HG03103 (cell line): Measurements from ENCODE around the gene SLCO1A2.

Source experiments
- ATAC-seq: cut with Tn5 transposase; IDR thresholded peaks from one replicate; pipeline ENCODE4 v1.9.1; 2021; ENCODE audit warnings: low read depth; ENCODE audit not compliant: unreplicated experiment

The SLCO1A2 gene

GRCh38 chr12:21336656-21337055 is 1.9 kb upstream of the SLCO1A2 start:
- ATAC-seq = no peak

- ATAC-seq = no peak
These were observed 3.9 kb downstream of the SLCO1A2 start for GRCh38 chr12:21330682-21331253.

GRCh38 chr12:21328578-21328977 is 6.1 kb downstream of the SLCO1A2 start:
- ATAC-seq = no peak

- no peak for ATAC-seq
These were observed 10.2 kb downstream of the SLCO1A2 start for GRCh38 chr12:21324551-21324950.

GRCh38 chr12:21323736-21324135 is 11.0 kb downstream of the SLCO1A2 start:
- no peak for ATAC-seq

GRCh38 chr12:21308785-21309184 is 25.9 kb downstream of the SLCO1A2 start:
- no peak for ATAC-seq

GRCh38 chr12:21305661-21306060 is 29.1 kb downstream of the SLCO1A2 start:
- no peak for ATAC-seq

GRCh38 chr12:21300632-21301031 is 34.1 kb downstream of the SLCO1A2 start:
- no peak for ATAC-seq

GRCh38 chr12:21296751-21297406 is 37.8 kb downstream of the SLCO1A2 start:
- peak; percentile 71 for ATAC-seq

GRCh38 chr12:21296348-21296747 is 38.4 kb downstream of the SLCO1A2 start:
- ATAC-seq = no peak

GRCh38 chr12:21294176-21294575 is 40.5 kb downstream of the SLCO1A2 start:
- no peak for ATAC-seq

- ATAC-seq = no peak
These were observed 42.6 kb downstream of the SLCO1A2 start for GRCh38 chr12:21292111-21292510.

- ATAC-seq = no peak
These were observed 45.0 kb downstream of the SLCO1A2 start for GRCh38 chr12:21289698-21290097.

GRCh38 chr12:21276826-21277225 is 57.9 kb downstream of the SLCO1A2 start:
- ATAC-seq = no peak

- ATAC-seq = no peak
These were observed 68.8 kb downstream of the SLCO1A2 start for GRCh38 chr12:21265932-21266331.

- no peak for ATAC-seq
These were observed 70.5 kb downstream of the SLCO1A2 start for GRCh38 chr12:21264232-21264631.

GRCh38 chr12:21257172-21257571 is 77.5 kb downstream of the SLCO1A2 start:
- no peak for ATAC-seq

- no peak for ATAC-seq
These were observed 82.6 kb downstream of the SLCO1A2 start for GRCh38 chr12:21252070-21252469.

- ATAC-seq = peak; percentile 56
These were observed 86.0 kb downstream of the SLCO1A2 start for GRCh38 chr12:21248679-21249078.

GRCh38 chr12:21239866-21240265 is 94.9 kb downstream of the SLCO1A2 start:
- ATAC-seq = no peak

GRCh38 chr12:21234395-21234794 is 100.3 kb downstream of the SLCO1A2 start:
- no peak for ATAC-seq

GRCh38 chr12:21223930-21224329 is 110.8 kb downstream of the SLCO1A2 start:
- no peak for ATAC-seq

- ATAC-seq = no peak
These were observed 112.9 kb downstream of the SLCO1A2 start for GRCh38 chr12:21221778-21222177.
